ENCODE measurements around the gene DAPK2.

The DAPK2 gene

GRCh38 chr15:63939531-63940130 lies 106.7 kb downstream of the DAPK2 start:
- no peak for DNase-seq

- DNase-seq, result no peak
These were observed 107.7 kb downstream of the DAPK2 start for GRCh38 chr15:63938486-63939061.

GRCh38 chr15:63933522-63933921 lies 112.8 kb downstream of the DAPK2 start:
- DNase-seq, result no peak

- no peak for DNase-seq
These were observed 114.7 kb downstream of the DAPK2 start for GRCh38 chr15:63931556-63931955.

- no peak for DNase-seq
These were observed 116.3 kb downstream of the DAPK2 start for GRCh38 chr15:63930034-63930433.

GRCh38 chr15:63928185-63928842 lies 118.0 kb downstream of the DAPK2 start:
- no peak for DNase-seq

GRCh38 chr15:63923993-63924950 lies 122.0 kb downstream of the DAPK2 start:
- no peak for DNase-seq

- no peak for DNase-seq
These were observed 123.4 kb downstream of the DAPK2 start for GRCh38 chr15:63922916-63923315.

GRCh38 chr15:63922261-63922904 lies 123.9 kb downstream of the DAPK2 start:
- peak; percentile 57 for DNase-seq

GRCh38 chr15:63920504-63921175 lies 125.6 kb downstream of the DAPK2 start:
- no peak for DNase-seq

- no peak for DNase-seq
These were observed 127.4 kb downstream of the DAPK2 start for GRCh38 chr15:63918901-63919348.

- DNase-seq, result no peak
These were observed 128.0 kb downstream of the DAPK2 start for GRCh38 chr15:63918317-63918672.

GRCh38 chr15:63917588-63918316 lies 128.5 kb downstream of the DAPK2 start:
- no peak for DNase-seq

GRCh38 chr15:63915873-63916771 lies 130.2 kb downstream of the DAPK2 start:
- DNase-seq, result peak; percentile 58

GRCh38 chr15:63915209-63915872 lies 130.9 kb downstream of the DAPK2 start:
- no peak for DNase-seq

GRCh38 chr15:63913786-63914315 lies 132.4 kb downstream of the DAPK2 start:
- no peak for DNase-seq

- DNase-seq, result no peak
These were observed 132.9 kb downstream of the DAPK2 start for GRCh38 chr15:63913336-63913735.

- DNase-seq, result no peak
These were observed 134.1 kb downstream of the DAPK2 start for GRCh38 chr15:63912061-63912615.

- no peak for DNase-seq
These were observed 135.1 kb downstream of the DAPK2 start for GRCh38 chr15:63911160-63911559.
